GM18867 (cell line): ENCODE measurements around the gene RPEL1.
"Not testable (repeated sequence)": the region's sequence is repeated elsewhere in the genome, so short reads cannot be mapped to it uniquely, and the experiment has no call there.

ENCODE experiments used
- ATAC-seq: cut with Tn5 transposase; IDR thresholded peaks from one replicate; pipeline ENCODE4 v1.9.1; 2021; ENCODE audit warnings: mild to moderate bottlenecking, moderate library complexity; ENCODE audit not compliant: unreplicated experiment

RPEL1 gene

DNA sequence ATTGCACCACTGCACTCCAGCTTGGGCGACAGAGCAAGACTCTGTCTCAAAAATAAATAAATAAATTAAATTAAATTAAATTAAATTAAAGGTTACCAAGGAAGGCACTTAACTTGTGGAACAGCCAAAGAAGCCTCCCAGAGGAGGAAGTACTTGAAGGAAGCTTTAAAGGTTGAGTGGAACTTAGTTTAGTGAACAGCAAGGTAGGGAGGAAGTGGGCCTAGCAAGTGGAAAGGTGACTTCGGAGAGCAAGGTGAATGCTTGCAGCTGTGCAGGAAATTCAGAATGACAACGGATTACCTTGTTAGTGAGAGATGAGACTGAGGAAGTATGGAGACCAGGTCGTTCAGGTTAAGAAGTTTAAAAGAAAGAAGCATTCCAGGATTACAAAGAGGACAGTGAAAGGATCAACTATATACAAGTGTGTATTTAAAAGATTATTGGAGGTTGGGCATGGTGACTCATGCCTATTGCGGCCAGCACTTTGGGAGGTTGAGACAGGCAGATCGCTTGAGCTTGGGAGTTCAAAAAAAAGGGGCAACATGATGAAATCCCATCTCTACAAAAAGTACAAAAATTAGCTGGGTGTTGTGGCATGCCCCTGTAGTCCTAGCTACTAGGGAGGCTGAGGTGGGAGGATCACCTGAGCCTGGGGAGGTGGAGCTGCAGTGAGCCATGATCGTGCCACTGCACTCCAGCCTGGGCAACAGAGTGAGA is 12.8 kb upstream of the RPEL1 start:
- no peak for ATAC-seq

DNA sequence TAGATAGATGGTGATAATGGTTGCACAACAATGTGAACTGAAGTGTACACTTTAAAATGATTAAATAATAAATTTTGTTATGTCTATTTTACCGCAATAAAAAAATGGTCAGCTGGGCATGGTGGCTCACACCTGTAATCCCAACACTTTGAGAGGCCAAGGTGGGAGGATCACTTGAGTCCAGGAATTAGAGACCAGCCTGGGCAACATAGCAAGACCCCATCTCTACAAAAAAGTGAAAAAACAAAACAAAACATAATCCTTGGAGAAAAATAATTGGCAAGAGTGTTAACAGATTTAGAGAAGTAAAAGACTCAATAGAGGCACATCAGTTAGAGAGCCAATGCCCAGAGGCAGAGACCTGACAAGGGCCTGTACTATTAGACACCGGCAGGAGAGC is 9.9 kb upstream of the RPEL1 start:
- no peak for ATAC-seq

DNA sequence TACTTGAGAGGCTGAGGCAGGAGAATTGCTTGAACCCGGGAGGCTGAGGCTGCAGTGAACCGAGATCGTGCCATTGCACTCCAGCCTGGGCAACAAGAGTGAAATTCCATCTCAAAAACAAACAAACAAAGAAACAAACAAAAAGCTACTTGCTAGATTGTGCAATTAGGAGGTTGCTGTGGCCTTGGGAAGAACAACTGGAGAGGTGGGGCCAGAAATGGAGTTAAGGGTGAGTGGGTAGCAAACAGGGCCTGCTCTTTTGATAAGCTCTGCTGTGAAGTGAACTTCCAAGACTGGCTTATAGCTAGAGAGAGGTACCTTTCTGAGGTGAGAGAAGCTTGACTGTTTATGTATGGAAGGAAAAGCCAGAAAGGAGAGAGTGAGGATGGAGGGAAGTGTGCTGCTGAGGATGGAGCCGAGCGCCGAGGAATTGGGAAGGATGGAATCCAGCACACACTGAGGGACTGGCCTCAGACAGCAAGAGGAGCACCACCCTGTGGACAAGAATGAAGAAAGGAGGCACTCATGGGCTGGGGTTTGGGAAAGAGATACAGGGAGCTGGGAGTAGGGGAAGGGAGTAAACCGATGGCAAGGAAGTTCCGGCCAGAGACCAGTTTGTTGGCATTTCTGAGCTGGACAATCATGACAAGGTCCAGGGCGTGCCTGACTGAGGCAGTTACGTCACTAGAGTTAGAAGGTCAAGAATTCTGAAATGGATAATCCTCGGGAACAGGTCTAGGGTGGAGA is 7.0 kb upstream of the RPEL1 start:
- no peak for ATAC-seq

DNA sequence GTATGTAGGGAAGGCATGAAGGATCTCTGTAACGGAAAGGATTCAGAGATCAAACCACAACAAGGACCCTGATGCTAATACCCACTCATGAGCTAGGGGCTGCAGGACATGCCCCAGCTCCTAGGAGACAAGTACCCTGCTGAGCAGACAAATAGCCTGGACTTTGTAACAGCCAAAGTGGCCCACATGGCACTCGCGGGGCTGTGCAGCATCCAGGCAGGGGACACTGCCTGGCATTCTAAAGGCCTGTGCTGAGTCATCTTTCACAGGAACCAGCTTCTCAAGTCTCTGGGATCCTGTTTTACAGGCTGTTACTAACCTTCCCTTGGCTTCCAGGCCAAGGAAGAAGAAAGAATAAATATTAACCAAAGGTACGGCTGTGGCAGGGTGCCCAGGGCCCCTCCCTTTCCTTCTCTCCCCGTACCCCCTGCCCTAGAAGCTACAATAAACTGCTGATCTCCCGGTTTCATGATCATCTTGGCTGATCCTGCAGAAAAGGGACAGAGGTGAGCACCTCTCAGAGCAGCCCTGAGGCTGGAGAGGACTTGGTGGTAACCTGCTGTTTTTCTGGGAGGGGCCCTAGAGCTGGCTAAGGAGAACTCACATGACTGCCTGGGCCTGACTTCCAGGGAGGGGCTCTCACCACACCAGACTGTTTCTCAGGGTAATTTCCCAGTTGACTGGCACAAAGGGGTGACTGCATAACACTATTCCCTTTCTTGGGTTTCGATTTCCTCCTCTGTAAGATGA is 4.2 kb upstream of the RPEL1 start:
- ATAC-seq = no peak

DNA sequence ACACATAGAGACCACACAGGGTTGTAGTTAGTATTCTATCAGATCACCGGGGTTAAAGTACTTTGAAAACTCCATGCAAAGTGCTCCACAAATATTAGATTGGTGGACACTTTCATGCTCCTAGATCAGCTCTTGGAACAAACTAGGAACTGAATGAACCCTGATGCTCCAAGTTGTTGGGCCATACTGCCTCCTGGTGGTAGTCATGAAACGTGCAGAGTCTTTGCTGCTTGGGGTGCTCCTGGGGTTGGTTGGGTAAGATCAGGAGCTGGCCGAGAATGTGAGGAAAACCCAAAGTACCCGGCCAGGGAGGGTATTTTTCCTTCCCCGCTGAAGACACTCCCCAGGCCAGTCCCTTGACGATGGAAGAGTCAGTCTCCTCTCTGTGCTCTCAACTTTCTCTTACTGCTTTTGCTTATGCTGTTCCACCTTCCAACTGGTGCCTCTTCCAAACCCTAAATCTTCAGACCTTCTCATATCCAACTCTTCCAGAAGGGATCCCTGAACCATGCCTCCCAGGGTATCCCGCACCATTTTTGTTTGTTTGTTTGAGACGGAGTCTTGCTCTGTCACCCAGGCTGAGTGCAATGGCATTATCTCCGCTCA is 918 bp upstream of the RPEL1 start:
- no peak for ATAC-seq

DNA sequence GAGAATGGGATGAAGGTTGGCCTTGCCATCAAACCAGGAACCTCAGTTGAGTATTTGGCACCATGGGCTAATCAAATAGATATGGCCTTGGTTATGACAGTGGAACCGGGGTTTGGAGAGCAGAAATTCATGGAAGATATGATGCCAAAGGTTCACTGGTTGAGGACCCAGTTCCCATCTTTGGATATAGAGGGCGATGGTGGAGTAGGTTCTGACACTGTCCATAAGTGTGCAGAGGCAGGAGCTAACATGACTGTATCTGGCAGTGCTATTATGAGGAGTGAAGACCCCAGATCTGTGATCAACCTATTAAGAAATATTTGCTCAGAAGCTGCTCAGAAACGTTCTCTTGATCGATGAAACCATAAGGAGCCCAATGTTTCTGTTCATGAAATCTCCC is 637 bp downstream of the RPEL1 start:
- no peak for ATAC-seq

DNA sequence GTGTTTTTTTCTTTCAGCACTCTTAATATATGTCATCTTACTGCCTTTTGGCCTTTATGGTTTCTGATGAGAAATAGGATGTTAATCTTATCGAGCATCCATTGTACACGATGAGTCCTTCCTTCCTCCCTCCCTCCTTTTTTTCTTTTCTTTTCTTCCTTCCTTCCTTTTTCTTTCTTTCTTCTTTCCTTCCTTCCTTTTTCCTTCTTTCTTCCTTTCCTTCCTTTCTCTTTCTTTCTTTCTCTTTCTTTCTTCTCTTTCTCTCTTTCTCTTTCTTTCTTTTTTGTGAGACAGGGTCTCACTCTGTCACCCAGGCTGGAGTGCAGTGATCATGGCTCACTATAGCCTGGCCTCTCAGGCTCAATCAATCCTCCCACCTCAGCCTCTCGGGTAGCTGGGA is 8.4 kb downstream of the RPEL1 start:
- no peak for ATAC-seq

DNA sequence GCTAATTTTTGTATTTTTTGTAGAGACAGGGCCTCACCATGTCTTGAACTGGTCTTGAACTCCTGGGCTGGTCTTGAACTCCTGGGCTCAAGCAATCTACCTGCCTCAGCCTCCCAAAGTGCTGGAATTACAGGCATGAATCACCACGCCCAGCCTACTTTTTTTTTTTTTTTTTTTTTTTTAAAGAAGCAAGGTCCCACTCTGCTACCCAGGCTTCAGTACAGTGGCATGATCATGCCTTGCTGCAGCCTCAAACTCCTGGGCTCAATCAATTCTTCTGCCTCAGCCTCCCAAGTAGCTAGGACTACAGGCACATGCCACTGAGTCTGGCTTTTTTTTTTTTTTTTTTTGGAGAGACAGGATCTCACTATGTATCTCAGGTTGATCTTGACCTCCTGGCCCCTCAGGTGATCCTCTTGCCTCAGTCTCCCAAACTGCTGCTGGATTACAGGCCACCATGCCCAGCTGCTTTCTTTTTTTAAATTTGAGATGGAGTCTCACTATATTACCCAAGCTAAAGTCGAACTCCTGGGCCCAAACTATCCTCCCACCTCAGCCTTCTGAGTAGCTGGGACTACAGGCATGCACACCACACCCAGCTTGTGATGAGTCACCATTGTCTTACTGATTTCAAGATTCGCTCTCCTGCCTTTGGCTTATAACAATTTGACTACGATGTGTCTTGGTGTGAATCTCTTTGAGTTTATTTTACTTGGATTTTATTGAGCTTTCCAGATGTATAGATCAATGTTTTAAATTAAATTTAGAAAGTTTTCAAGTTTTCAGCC is 9.0 kb downstream of the RPEL1 start:
- no peak for ATAC-seq

DNA sequence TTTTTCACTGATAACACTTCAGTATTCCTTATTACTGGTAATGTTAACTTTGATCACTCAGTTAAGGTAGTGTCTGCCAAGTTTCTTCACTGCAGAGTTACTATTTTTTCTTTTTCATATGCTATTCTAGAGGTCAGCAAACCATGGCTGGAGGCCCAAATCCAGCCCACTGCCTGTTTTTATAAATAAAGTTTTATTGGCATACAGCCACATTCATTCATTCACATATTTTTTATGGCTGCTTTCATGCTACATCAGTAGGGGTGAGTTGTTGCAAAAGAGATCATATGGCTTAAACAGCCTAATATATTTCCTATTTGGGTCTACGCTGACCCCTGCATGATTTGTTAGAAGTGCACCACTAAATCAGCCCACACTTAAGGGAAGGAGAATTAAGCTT is 10.9 kb downstream of the RPEL1 start:
- ATAC-seq = no peak

DNA sequence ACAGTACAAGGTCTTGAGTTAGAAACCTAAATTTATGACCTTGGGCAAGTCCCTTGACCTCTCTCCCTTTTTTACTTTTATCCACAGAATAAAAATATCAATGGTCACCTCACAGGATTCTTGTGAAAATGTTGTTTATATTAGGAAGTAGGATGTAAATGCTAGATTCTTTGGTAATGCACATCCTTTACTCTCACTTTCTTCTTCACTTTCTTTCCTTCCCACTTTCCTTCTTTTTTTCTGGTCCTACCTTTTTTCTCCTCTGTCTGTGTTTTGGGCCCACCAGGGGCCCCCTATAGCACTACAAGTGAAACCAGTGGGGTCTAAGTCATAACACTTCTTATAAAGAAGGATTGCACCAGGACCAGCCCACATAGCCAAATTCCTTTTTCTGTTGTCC is 12.1 kb downstream of the RPEL1 start:
- no peak for ATAC-seq

DNA sequence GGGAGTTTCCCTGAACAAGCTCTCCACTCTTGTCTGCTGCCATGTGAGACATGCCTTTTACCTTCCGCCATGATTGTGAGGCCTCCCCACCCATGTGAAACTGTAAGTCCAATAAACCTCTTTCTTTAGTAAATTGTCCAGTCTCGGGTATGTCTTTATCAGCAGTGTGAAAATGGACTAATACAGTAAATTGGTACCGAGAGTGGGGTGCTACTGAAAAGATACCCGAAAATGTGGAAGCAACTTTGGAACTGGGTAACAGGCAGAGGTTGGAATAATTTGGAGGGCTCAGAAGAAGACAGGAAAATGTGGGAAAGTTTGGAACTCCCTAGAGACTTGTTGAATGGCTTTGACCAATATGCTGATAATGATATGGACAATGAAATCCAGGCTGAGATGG is 13.2 kb downstream of the RPEL1 start:
- ATAC-seq = not testable (repeated sequence)

DNA sequence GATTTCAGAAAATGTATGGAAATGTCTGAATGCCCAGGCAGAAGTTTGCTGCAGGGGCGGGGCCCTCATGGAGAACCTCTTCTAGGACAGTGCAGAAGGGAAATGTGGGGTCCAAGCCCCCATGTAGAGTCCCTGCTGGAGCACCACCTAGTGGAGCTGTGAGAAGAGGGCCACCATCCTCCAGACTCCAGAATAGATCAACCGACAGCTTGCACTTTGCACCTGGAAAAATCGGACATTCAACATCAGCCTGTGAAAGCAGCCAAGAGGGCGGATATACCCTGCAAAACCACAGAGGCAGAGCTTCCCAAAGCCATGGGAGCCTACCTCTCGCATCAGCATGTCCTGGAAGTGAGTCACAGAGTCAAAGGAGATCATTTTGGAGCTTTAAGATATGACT is 14.3 kb downstream of the RPEL1 start:
- ATAC-seq = no peak

DNA sequence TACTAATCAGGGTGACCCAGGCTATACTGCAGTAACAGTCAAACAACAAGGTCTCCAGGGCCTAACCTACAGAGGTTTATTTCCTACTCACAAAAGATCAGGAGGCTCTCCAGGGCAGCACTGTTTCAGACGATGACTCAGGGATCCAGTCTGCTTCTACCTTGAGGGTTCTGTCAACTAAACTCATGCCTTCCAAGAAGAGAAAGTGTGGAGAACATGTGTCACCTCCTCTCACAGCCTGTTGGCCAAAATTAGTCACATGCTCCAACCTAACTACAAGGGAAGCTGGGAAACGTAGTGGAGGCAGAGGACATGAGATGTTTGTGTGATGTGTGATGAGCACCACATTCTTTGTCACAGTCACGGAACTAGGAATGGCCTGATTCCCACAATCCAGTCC is 16.5 kb downstream of the RPEL1 start:
- no peak for ATAC-seq

DNA sequence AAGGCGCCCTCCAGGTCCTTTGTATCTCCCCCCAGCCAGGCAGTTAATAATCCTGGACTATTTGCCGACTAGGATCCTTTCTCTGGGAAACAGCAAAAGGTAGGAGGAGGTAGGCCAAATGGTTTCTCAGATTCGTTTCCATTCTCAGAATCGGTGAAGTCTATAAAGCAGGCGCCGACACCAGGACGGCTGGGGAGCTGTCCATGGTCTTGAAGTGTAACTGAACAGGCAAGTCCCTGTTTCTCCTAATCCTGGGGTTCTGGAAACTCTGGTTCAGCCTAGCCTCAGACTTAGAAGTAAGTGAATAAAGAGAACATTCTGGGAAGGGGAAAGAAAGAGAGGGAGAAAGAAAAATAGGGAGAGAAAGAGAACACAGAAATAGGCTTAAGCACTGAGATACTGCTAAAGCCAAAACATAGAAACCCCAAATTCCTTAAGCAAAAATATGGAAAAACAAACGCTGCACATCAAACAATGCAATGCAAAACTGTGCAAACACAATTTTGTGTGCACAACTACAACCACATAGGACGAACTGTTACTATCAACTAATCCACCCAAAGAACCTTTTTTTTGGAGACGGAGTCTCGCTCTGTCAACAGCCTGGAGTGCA is 20.1 kb downstream of the RPEL1 start:
- ATAC-seq = no peak

DNA sequence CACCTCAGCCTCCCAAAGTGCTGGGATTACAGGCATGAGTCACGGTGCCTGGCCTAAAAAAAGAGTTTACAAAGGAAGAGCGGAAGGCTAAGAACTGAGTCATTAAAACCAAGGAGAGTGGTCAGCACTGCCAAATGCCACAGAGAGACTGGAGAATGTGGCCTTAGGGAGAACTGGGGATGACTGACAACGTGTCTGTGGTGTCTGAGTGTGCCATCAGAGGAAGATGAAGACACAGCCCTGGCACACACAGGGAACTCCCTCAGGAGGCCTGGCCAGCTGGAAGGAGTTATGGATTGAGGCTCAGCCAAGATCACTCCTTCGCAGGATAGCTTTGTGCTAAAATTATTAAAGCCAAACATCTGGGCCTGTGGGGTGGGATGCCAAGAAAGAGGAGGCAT is 27.4 kb downstream of the RPEL1 start:
- ATAC-seq = no peak

DNA sequence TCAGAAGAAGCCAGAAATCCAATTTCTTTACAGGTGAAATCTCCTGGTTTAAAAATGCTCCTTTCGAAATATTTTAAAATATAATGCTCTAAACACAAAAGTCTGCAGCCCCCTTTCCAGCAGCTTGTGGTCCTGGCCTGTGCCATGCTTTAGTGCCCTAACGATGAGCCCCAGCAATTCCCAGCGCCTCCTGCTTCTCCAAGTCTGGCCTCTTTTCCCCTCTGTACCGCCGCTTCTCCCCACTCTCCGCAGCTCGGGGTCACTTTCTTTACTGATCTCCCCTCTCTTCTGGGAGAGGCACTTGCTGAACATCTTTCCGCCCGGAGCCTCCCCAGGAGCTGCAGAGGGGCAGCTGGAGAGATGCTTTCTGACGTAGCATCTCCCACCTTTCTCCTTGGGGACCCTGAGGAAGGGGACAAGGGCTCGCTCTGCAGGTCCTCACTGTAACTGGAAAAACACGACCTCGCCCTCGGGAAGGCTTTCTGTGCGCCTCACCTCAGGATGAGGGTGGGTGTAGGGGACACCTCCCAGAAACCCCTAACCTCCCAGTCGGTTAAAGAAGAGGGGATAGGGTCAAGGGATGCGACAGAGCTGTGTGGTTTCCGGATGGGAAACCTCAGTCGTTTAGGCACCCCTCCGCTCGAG is 30.7 kb downstream of the RPEL1 start:
- no peak for ATAC-seq

DNA sequence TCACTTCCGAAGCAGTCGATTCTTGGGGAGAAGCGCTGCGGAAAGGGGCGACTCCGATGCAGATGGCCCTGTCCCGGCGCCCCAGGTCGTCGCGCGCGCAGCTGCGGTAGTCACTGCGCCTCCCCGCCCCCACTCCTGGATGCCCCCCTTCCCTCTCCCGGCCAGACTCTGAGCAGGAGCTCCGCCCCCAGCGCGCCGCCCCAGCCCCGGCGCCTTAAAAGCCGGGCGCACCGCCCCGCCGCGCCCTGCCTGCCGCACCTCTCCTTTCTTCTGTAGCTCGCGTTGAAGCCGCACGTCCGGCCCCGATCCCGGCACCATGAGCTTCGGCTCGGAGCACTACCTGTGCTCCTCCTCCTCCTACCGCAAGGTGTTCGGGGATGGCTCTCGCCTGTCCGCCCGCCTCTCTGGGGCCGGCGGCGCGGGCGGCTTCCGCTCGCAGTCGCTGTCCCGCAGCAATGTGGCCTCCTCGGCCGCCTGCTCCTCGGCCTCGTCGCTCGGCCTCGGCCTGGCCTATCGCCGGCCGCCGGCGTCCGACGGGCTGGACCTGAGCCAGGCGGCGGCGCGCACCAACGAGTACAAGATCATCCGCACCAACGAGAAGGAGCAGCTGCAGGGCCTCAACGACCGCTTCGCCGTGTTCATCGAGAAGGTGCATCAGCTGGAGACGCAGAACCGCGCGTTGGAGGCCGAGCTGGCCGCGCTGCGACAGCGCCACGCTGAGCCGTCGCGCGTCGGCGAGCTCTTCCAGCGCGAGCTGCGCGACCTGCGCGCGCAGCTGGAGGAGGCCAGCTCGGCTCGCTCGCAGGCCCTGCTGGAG is 31.4 kb downstream of the RPEL1 start, which contains the start of gene INA:
INA (plus strand) TSS at position 243 of the 817 bp plus-strand sequence; CDS start at position 317, 74 bp downstream.
- ATAC-seq = no peak

DNA sequence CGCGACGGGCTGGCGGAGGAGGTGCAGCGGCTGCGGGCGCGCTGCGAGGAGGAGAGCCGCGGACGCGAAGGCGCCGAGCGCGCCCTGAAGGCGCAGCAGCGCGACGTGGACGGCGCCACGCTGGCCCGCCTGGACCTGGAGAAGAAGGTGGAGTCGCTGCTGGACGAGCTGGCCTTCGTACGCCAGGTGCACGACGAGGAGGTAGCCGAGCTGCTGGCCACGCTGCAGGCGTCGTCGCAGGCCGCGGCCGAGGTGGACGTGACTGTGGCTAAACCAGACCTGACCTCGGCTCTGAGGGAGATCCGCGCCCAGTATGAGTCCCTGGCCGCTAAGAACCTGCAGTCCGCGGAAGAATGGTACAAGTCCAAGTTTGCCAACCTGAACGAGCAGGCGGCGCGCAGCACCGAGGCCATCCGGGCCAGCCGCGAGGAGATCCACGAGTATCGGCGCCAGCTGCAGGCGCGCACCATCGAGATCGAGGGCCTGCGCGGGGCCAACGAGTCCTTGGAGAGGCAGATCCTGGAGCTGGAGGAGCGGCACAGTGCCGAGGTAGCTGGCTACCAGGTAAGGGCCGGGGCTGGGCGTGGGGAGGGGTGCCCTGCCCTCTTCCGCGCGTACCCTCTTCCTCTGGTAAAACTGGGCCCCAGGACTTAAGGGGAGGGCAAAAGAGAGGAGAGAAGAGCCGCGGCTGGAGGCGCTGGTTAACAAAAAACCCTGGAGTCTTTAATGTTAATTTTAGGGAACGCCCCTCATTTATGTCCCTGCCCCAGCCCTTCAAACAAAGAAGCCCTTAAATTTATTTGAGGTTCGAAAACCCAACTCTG is 32.2 kb downstream of the RPEL1 start:
- ATAC-seq = no peak
